Activated T-cell treated with anti-CD3 and anti-CD28 coated beads for 24 hours (primary cell): ENCODE results near the gene PDE3A.

Experiments used
- DNase-seq: peaks from one replicate; pipeline ENCODE4 v3.0.0-alpha.2; 2020; ENCODE audit warnings: low read depth

PDE3A gene

DNA sequence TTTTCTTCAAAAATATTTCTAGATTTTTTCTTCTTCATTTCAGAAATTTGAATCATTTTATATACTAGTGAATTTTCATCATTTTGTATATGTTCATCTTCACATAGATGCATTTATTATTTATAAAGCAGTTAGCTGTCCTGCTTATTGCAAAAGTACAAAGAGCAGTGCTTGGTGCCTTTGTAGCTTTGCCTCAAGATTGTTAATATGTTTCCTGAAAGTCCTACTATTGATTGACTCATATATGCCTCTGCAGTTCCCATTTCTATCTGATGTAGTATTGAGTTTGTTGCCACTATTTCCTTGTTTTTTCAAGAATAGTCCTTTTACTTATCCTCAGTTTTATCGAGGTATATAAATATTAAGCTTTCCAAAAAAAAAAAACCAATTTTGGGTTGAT, 89.7 kb downstream of the PDE3A start:
- no peak for DNase-seq

DNA sequence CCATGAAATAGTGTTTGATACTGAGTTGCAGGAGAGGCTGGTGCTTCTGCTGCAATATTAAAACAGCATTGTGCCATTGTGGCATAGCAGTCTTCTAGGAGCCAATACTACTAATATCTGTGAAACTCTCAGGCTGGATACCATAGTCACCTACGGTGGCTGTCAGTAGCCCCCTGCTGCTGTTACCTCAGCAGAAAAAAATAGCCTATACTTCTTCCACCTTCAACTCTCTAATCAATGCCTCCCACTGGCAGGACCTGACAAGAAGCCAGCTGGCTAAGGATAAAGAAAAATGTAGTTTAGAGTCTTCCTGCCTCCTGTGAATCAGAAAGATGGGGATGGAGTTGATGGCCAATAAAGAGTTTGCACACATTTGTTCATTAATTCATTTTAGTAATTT, 91.6 kb downstream of the PDE3A start:
- no peak for DNase-seq

DNA sequence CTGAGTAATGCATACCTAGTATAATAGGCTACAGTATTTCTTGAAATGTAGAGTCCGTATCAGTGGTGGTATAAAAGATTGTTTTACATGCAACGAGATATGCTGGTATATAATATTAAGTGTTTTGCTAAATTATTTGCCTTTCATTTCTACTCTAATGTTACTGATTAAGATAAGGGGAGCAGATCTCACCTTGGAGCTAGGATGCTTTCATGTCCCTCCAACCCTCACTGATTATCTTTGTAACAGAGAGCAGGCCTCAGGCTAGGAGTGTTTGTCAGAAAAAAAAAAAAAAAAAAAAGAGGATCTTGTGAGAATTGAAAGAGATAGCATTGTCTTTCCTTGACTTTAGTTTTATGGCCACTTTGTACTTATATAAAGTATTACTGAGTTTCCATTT, 92.6 kb downstream of the PDE3A start:
- DNase-seq, result no peak

DNA sequence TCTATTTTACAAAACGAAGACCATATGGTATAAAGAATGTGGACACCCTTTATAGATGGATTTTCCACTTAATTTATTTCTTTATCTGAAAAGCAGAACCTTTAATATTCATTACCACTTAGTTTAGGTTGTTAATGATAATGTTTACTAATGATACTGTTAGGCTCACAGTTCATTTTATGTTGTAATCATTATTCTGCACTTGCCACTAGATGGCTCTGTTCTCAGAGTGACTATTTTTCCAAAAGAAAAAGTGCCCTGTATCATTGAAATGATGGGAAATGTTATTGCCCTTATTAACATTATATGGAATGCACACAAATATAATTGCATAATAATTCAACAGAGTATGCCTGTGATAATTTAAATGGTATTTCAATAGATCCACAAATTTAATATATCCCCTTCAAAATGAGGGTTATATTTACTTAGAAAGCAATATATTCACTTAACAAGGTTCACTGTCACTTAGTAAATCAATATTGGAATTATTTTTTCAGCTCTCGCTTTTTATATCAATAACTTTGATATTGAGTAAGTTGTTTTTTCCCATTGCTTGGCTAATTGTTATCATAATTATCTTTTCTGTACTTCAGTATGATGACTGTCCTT, 95.7 kb downstream of the PDE3A start:
- no peak for DNase-seq

DNA sequence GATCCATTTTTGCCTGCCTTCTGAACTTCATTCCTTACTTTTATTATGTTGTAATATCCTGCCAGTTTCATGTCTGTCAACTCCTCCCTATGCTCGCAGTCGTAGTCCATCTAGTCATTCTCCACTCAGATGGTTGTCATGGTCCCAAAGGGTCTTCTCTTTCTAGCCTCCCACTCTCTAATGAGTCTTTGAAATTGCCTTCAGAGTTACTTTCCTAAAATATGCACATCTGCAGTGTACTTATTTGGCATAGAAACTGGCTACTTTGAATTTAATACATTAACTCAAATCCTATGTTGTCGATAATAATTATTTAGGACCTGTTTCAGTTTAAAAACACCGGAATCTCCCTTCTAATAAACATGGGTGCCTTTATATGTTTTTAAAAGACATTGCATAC, 101.0 kb downstream of the PDE3A start:
- no peak for DNase-seq

DNA sequence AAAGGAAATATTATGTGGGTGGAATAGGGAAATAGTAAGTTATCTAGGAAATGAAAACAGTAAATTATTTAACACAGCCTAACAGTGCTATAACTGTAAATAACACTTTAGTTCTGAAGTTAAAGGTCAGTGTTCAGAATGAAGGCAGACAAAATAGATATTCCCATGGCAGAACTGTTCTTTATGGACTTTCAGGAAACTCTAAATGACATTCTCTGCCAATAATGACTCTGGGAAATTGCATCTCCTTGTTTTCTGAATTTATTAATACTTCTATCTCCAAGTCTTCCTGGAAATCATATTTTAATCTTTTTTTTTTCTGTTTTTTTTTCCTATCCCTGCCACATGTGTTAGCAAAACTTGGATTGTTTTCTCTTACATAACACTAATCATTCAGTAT, 101.4 kb downstream of the PDE3A start:
- DNase-seq, result no peak

DNA sequence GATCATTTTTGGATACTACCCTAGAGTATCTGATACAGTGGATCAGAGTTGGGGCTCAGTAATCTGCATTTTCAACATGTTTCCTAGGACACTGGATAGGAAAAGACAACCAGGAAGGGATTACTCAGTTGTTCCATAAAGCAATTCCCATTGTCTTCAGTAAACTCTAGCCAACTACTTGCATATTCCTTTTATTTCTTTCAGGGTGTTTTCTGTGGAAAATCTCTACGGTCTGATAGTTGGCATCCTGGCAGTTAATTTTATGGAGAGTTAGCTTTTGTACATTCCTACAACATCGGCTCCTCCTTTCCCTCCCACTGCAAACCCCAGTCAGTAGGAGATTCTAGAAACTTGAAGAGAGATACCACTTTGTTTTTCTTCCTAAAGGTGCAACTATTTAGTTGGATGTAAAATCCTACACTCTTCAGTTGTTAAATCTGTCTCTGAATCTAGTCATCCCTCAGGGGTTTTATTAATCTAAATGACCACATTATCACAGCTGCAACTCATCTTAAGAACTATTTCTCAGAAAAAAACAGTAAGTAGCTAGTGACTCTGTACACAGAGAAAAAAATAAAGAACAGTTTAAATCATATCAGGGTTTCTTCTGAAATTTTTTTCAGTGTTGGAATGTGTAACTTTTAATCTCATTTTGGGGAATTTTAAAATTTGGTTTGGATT, 103.9 kb downstream of the PDE3A start:
- no peak for DNase-seq

DNA sequence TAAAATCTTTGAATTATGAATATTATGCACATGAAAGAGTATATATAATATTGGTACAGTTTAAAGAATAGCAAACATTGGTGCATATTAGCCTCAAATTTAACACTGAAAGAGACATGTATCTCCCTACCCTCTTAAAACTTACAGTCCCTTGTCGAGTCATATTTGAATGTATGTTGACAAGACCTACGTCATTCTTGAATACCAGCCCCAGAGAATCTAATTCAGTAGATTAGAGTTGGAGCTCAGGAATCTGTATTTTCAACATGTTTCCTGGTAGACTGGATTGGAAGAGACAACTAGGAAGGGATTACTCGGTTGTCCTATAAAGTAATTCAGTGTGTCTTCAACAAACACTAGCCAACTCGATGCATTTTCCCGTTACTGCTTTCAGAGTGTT, 104.8 kb downstream of the PDE3A start:
- DNase-seq, result no peak

DNA sequence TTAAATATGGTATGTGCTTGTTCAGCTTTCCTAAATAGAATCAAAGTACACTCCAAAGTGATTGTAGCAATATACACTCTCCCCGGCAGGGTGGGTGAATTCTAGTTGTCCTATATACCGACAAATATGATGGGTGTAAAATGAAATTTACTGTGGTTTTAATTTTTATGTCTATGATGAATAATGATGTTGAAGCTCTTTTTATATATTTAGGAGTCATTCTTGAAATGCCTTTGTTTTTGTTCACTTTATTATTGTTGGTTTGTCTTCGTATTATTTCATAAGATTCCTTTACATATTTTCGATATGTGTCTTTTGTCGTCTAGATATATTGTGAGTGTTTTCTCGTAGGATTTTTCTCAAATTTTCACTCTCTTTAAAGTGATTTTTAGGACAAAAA, 105.7 kb downstream of the PDE3A start:
- DNase-seq, result no peak

DNA sequence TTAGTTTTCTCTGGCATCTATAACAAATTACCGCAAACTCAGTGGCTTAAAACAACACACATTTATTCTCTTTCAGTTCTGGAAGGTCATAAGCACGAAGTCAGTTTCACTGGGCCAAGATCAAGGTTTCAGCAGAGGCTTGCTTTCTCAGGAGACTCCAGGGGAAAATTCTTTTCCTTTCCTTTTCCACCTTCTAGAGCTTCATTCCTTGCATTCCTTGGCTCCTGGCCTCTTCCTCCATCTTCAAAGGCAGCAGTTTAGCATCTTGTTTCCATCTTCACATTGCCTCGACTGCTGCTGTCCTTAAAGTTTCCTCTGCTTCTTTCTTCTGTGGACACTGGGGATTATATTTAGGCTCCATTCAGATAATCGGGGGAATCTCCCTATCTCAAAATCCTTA, 106.1 kb downstream of the PDE3A start:
- no peak for DNase-seq

DNA sequence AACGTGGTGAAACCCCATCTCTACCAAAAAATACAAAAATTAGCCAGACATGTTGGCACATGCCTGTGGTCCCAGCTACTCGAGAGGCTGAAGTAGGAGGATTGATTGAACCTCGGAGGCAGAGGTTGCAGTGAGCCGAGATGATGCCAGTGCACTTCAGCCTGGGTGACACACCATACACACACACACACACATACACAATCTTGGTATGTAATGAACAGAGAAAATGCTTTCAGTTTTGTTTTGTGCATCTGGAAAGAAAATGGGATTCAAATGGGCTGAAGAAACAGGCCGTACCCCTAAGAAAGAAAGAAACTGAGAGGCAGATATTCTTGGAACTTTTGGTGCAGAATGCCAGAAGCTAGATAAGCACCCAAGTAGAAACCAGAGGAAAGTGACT, 107.2 kb downstream of the PDE3A start:
- DNase-seq, result no peak

DNA sequence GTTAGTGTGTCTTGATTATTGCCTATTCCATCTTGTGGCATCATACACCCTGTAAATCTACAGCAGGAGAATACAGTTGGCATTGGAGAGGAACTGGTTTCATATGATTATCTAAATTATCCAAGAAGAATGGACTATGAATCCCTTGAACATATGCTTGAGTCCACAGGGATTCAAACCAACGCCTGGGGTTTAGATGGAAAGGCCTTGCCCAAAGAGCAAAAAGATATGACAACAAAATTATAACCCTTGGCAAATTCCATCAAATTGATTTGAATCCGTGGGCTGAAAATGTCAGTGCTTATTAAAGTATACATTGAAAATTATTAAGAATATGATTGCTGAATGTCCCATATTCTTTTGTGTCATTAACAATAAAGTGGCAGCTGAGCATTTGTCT, 108.2 kb downstream of the PDE3A start:
- DNase-seq, result no peak

DNA sequence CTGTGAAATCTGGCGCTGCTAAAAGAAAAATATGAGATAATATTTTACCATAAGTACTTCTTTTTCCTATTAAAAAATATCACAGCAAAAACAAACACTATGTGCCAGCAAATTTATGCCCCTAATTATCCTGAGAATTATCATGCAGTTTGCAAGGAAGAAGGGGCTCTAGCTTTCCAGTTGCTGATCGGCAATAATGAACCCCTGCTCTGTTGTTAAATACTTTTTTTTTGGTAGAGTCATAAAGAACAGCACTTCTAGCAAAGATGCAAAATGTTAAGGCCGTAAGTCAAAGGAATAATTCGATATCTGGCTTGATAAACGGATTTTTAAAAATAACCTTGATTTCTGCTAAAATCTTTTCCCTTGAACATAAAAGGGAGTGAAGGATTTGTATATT, 108.9 kb downstream of the PDE3A start:
- DNase-seq, result no peak

DNA sequence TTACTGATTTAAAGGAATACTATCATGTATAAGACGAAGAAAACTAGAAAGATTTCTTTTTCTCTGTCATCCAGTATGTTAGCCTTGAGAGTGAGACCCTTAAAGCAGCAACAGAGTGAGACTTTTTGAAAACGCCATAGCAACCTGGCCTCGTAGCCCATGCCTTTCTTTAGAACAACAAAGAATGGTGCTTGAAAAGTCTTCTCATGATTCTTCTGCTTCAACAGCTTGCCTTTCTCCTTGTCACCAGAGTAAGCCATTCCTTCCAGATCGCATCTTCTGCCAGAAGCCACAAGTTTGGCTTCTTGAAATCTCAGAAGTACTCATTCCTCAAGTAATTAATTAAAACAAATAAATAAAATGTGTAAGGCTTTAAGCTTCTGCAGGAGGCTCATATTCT, 109.3 kb downstream of the PDE3A start:
- no peak for DNase-seq

DNA sequence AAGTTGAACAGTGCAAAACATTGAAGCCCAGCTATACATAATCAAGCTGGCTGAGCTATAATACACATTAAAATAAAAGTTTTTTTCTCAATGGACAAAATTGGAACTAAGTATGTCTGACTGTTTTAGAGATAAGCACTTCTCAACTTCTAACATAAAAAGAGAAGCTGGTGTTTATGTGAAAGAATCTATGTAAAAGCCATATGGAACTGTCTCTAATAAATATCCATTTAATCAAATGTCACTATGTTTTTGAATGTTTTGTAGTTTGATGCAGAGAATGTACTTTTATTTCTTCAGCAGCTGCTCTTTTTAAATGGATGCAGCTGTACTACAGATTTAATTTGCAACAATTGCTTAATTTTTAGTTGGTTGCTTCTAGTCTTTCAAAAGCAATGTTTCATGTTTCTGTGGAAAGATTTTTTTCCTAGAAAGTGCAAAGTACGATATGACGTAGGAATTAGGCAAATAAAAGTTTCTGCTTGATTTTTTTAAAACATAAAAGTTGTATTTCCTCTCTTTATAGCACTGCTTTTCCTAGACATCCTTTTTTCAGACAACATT, 114.2 kb downstream of the PDE3A start:
- no peak for DNase-seq

DNA sequence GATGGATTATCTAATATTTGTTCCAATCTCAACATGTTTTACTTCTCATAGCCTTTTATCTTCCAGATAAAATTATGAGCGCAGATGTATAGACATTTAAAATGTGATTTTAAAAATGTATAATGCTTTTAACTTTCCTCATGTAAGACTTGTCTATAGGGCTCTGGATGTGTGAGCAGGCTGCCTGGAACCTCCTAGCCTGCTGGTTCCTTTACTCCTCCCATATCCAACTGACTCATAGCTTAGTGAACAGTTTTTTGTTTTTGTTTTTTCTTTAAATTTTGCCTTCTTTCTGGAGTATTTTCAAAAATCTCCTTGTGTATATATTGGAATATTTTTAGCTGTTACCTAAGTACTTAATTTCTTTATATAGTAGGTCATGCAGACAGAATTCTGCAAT, 115.4 kb downstream of the PDE3A start:
- DNase-seq, result no peak

DNA sequence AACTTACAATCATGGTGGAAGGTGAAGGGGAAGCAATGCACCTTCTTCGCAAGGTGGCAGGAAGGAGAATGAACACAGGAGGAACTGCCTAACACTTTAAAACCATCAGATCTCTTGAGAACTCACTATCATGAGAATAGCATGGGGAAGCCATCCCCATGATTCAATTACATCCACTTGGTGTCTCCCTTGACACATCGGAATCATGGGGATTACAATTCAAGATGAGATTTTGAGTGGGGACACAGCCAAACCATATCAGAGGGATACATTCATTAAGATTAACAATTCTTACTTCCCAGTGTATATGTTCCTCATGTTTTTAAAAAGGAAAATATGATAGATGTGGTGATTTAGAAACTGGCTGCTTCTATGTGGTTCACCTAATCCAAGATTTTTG, 117.9 kb downstream of the PDE3A start:
- DNase-seq, result no peak

DNA sequence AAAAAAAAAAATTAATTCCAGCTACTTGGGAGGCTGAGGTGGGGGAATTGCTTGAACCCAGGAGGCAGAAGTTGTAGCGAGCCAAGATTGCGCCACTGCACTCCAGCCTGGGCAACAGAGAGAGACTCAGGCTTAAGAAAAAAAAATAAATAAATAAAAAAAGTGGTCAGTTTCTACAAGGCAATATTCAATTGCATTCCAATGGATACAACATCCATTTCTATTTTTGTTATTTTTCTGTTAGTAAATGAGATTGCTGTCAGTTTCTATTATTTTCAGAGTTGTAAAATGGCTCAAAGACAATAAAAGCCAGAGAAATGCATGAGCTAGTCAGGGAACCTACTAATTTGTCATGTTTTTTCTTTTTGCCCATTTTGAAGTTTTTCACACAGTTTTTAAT, 119.2 kb downstream of the PDE3A start:
- no peak for DNase-seq

DNA sequence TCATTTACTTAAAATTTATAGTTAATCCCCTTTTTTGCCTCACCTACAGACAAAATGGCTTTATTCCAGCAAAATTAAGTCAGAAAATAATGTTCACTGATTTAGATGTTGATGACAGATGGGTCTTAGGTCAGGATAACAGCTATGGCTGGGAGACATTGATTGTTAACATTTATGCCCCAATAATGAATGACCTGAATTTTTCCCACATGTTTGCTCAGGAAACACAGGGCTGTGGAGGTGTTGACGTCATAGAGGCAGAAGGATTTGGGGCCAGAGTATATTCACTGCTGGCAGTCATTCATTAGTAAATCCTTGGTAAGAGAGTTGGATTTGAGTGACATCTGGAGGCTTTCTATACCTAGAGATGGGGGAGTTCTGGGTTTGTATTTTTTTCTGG, 121.3 kb downstream of the PDE3A start:
- DNase-seq, result no peak

DNA sequence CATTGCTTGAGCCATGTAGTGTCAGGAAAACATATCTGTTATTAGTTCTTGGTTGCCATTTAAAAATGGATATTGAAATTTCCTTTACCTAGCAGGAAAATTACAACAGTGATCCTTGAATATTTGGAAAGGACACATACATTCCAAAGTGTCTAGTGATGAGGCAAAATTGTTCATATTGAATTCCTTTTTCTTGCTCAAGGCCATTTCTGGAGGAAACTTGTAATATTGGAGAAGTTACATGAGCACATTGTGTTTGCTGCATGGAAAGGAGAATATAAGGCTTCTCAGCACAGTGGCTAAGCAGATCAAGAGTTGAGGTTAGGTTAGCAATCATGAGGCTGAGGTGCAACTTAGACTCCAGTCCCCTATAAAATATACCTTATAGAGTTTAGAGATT, 121.9 kb downstream of the PDE3A start:
- no peak for DNase-seq

DNA sequence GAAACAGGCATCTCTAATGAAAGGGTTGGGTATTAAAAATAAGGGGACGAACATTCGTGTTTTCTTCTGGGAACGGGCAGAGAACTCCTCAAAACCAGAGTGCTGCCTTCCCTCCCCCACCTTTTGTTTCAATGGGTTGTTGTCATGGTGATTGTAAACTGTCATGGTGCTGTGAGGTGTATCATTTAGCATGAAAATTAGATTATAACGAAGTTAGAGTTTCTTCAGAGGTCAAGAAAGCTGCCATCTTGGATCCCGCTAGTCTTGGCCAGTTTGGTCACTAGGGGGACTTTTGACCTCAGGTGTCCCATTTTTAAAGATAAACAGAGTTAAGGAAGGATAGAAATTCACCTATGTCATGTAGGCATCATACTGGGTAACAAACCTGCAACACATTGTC, 123.0 kb downstream of the PDE3A start:
- no peak for DNase-seq

DNA sequence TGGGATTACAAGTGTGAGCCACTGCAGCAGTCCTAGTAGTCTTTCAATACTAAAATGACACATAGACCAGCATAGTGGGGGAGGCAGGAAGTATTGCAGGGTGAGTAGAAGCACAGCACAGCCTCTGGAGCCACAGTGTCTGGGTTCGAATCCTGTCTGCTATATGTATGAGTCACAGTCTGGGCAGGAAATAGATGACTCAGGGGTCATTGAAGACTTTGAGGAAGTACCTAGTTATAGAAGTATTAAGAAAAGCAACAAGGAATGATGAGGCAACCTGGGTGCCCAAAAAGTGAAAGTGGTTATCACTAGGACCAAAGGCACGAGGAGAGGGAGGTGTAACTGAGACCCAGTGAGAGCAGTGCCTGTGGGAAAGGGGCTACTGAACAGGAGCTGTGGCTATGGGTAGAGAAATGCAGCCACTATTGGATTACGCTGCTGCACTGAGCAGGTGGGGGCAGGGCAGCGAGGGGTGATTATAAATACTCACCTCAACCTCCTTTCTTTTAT, 124.0 kb downstream of the PDE3A start:
- DNase-seq, result no peak

DNA sequence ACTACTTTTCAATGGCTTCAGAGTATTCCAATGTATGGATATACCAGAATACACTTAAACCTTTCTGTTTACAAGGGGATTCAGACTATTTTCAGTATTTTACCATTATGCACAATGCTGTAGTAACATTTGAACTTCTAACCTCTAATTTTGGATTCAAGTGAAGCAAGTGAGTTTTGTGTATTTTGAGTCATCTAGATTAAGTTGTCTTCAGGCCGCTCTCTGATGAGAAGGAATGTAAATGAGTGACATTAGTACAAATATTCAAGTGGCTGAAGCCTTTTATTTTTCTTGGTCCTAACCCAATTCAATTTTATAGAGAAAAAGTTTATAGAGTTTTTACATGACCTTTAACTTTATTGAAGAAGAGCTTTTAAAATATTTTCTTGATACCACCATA, 125.6 kb downstream of the PDE3A start:
- DNase-seq, result no peak

DNA sequence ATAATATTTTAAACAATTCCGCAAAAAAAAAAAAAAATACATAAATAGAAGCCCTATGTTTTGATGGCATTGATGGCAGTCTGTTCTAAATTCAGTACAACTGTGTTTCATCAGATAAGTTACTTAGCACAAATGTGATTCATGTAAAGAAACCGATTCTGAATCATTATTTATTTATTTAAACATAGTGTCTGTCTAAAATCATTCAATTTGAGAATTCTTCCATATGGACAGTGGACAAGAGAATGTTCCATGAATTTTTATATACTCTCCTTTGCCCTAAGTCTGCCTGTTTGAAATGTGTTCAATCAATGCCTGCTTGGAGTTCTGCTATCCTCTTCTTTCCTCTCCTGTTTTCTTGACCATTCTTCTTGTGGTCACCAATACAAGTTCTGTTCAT, 126.5 kb downstream of the PDE3A start:
- no peak for DNase-seq
